Activated CD4-positive, alpha-beta memory T cell treated with anti-CD3 and anti-CD28 coated beads for 36 hours (primary cell): ENCODE data around the gene ADAMTSL3. TPM values are rescaled to one million over a fixed set of nuclear protein-coding genes. Genes with fewer than 3 reads are reported as not detected.

Experiments used
- CTCF ChIA-PET: fragments of 350-600 bp; sonication (Branson Sonifier 250); formaldehyde crosslinking; loops from one replicate; lab custom pipeline; 2021; ENCODE audit warnings: antibody characterized with exemption, inconsistent platforms; lab: Charles Lee
- POLR2A ChIA-PET: fragments of 350-600 bp; sonication (Branson Sonifier 250); formaldehyde crosslinking; loops from one replicate; lab custom pipeline; 2021; ENCODE audit warnings: antibody characterized with exemption; lab: Charles Lee
- DNase-seq: peaks from one replicate; pipeline ENCODE4 v3.0.0-alpha.2; 2020
- H3K27ac Mint-ChIP-seq: one replicate; pipeline ENCODE4 v1.8.0; 2021; ENCODE audit warnings: mixed read lengths
- H3K27me3 Mint-ChIP-seq: one replicate; pipeline ENCODE4 v1.8.0; 2021; ENCODE audit warnings: mixed read lengths
- H3K36me3 Mint-ChIP-seq: one replicate; pipeline ENCODE4 v1.8.0; 2021; ENCODE audit warnings: mixed read lengths
- H3K4me1 Mint-ChIP-seq: one replicate; pipeline ENCODE4 v1.8.0; 2021; ENCODE audit warnings: low read depth, mixed read lengths
- H3K4me3 Mint-ChIP-seq: one replicate; pipeline ENCODE4 v1.8.0; 2021; ENCODE audit warnings: mild to moderate bottlenecking, mixed read lengths
- H3K9me3 Mint-ChIP-seq: one replicate; pipeline ENCODE4 v1.8.0; 2021; ENCODE audit warnings: mixed read lengths
- intact Hi-C: fragments of 100-400 bp; cut with micrococcal nuclease; formaldehyde crosslinking; loops from one replicate; pipeline ENCODE4 v1.15.1; 2023
- total RNA-seq, 2 experiments: library from RNA; stranded (reverse); gene quantifications; one replicate each; pipeline ENCODE4 v1.2.3, GENCODE V29; 2021

Gene ADAMTSL3
- total RNA-seq, 2 experiments from 2014 or later: not detected

DNA sequence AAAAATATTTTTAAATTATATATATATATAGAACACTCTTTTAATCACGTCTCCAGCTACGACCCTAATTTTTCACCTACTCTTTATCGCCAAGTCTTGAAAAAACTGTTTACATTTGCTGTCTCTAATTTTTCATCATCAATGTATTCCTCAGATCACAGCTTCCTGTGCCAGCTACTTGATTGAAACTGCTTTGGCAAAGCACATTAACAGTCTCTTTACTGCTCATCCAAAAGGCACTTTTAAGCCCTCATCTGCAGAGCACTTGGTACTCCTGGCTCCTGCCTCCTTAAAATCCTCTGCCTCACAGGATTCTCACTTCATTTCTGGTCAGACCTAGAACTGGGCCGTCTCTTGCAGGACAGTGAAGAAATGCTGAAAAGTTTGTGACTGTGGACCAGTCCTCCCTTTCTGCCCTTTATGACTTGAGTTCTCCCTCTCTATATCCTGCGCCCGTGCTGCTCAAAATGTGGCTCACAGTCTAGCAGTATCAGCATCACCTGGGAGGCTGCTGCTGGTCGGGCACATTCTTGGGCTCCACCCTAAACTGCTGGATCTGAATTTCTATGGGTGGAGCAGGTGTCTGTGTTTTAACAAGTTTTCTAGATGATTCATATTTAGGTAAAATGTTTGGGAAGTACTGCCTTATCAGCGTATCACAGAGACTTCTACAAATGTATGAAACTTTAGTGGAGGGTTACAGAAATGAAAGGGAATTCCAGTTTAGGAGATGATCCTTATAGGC, 196.8 kb downstream of the ADAMTSL3 start:
- intact Hi-C loops: no loop called here
- Mint-ChIP-seq H3K36me3 (no peaks in the 10 kb centered on the region), H3K4me1 (no peaks in the 10 kb centered on the region), H3K27ac (no peak overlapping the region), H3K27me3 (peaks cover 2% of the 10 kb centered on the region), H3K9me3 (no peaks in the 10 kb centered on the region), H3K4me3 (no peak overlapping the region)
- DNase-seq: no peak
- ChIA-PET POLR2A (no interaction called here), CTCF (no interaction called here)

DNA sequence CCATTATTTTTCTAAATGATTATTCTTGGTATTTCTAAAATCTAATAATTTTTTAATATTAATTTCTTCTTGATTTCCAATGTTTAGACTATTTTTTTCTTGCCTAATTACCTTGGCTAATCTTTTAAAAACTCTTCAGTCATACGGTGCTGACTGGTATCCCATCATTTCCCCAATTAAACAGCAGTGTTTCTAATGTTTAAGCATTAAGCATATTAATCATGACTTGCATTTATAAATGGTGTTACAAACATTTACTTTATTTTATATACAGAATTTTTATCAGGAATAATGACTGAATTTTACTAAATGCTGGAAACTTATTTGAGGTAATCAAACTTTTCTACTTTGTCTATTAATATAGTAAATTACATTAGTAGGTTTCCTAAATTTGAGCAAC, 199.3 kb downstream of the ADAMTSL3 start:
- intact Hi-C loops: no loop called here
- Mint-ChIP-seq H3K9me3 (no peaks in the 10 kb centered on the region), H3K27me3 (peaks cover 5% of the 10 kb centered on the region), H3K27ac (no peak overlapping the region), H3K4me3 (no peak overlapping the region), H3K36me3 (no peaks in the 10 kb centered on the region), H3K4me1 (no peaks in the 10 kb centered on the region)
- no peak for DNase-seq
- ChIA-PET POLR2A (no interaction called here), CTCF (no interaction called here)

DNA sequence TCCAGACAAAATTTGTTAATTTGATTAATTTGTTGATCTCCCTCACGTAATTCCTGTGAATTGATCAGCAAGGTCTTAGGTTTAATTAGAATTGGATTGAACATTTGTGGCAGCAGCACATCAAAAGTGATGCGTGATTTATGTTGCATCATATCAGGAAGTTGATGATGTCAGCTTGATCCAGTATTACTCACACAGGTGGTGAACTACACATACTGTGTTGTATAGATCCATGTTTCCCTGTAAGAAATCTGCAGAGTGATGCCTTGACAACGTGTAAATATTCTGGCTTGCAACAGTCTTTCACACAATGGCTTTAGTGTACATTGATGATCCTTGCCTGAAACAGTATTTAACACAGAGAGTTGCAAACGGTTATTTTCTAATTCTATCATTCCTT, 200.4 kb downstream of the ADAMTSL3 start:
- POLR2A ChIA-PET: no interaction called here
- H3K36me3 Mint-ChIP-seq: no peaks in the 10 kb centered on the region

DNA sequence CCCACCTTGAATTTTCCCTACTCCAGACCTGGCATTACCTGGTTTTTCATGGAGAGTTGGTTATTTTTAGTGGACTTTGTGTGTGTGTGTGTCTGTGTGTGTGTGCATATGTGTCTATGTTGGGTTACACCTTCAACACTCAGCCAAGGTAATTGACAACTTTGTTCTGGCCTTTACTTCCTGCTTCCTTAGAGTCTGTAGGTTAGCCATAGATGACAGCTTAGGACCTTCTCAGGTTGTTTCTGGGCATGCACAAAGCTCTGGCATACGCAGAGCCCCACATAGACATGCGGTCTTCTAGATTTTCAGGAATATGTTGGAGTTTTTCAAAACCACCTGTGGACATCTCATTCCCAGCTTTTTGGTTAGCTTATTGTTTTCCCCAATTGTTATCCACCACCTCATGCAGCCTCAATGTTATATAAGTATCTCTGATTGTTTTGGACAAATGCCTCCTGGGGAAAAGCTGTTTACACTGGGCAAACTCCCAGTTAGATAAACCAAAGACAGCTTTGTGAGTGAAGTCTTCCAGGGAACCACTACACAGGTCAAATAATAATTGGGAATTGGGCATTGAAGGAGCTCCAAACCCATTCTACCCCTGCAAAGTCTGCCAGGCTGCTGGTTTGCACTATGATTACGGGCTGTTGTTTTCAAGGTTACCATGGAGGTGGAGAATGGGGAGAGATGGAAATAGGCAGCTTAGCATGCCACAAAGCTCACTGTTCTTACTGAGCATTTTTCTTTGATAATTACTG, 201.2 kb downstream of the ADAMTSL3 start:
- no peaks in the 10 kb centered on the region for H3K4me1 Mint-ChIP-seq
- POLR2A ChIA-PET: no interaction called here

More for the DNA sequence above, 200.4 kb downstream of the ADAMTSL3 start:
- CTCF ChIA-PET: no interaction called here
- Mint-ChIP-seq H3K27ac (no peak overlapping the region), H3K9me3 (no peaks in the 10 kb centered on the region), H3K4me3 (no peak overlapping the region), H3K27me3 (peaks cover 7% of the 10 kb centered on the region), H3K4me1 (no peaks in the 10 kb centered on the region)
- DNase-seq: no peak
- intact Hi-C loops: no loop called here

DNA sequence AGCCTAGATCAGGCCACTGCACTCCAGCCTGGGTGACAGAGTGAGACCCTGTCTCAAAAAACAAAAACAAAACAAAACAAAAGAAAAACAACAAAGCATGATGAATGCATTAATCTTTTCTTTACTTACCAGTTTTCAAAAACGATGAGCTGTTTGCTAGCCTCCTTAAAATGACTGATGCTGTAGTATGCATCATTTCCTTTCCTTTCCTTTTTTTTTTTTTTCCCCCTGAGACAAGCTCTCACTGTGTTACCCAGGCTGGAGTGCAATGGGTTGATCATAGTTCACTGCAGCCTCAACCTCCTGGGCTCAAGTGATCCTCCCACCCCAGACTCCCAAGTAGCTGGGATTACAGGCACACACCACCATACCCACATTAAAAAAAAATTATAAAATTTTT, 202.0 kb downstream of the ADAMTSL3 start:
- intact Hi-C loops: no loop called here
- Mint-ChIP-seq H3K27me3 (peaks cover 8% of the 10 kb centered on the region), H3K4me3 (no peak overlapping the region), H3K4me1 (no peaks in the 10 kb centered on the region), H3K36me3 (no peaks in the 10 kb centered on the region), H3K9me3 (no peaks in the 10 kb centered on the region), H3K27ac (no peak overlapping the region)
- ChIA-PET CTCF (no interaction called here), POLR2A (no interaction called here)
- DNase-seq: no peak

More for the DNA sequence above, 201.2 kb downstream of the ADAMTSL3 start:
- CTCF ChIA-PET: no interaction called here
- no peak overlapping the region for H3K27ac Mint-ChIP-seq
- H3K9me3 Mint-ChIP-seq: no peaks in the 10 kb centered on the region
- H3K27me3 Mint-ChIP-seq: peaks cover 8% of the 10 kb centered on the region
- H3K4me3 Mint-ChIP-seq: no peak overlapping the region
- intact Hi-C loops: no loop called here
- DNase-seq: no peak
- no peaks in the 10 kb centered on the region for H3K36me3 Mint-ChIP-seq

DNA sequence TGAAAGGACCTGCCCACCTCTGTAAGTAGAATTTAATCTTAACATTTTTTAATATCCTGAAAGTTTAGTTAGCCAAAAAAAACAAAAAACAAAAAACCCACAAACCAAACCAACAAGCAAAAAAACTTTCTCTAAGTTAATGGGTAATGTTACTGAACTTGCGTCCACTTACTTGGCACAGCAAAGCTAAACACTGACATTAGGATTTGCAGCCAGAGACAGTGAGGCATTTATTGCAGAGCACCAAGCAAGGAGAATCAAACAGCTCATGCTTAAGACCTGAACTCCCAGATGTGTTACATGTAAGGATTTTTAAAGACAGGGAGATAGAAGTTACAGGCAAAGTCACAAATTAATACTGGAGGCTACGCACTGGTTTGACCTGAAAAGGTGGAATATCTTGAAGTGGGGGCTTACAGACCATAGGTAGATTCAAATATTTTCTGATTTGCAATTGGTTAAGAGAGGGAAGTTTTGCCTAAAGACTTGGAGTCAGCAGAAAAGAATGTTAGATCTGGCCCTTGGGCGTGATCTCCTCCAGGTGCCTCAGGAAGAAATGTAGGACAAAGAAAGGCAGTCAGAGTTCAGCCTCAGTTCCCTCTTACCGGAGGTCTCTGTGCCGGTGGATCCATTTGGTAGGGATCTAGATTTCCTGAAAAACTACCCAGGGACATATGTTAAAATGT, 205.0 kb downstream of the ADAMTSL3 start:
- DNase-seq: no peak
- no peak overlapping the region for H3K27ac Mint-ChIP-seq
- intact Hi-C loops: no loop called here
- no peaks in the 10 kb centered on the region for H3K9me3 Mint-ChIP-seq
- H3K27me3 Mint-ChIP-seq: peaks cover 8% of the 10 kb centered on the region
- CTCF ChIA-PET: no interaction called here
- no peak overlapping the region for H3K4me3 Mint-ChIP-seq
- POLR2A ChIA-PET: no interaction called here
- H3K36me3 Mint-ChIP-seq: no peaks in the 10 kb centered on the region
- H3K4me1 Mint-ChIP-seq: no peaks in the 10 kb centered on the region

DNA sequence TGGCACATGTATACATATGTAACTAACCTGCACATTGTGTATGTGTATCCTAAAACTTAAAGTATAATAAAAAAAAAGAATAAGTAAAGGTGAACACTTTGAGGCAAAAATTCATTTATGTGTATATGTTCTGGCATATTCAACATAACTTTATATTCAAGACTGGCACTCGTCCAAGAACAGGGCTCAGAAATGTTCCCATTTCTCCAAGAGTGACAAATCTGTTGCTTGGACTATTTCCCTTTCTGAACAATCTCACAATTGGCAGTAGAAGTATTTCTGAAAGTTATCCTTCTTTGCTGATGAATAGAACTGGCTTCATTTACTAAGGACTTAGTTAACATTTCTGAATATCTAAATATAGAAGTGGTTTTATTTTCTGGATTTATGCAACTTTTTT, 212.8 kb downstream of the ADAMTSL3 start:
- no peaks in the 10 kb centered on the region for H3K4me1 Mint-ChIP-seq
- H3K9me3 Mint-ChIP-seq: no peaks in the 10 kb centered on the region
- ChIA-PET POLR2A (no interaction called here), CTCF (no interaction called here)
- no peak overlapping the region for H3K4me3 Mint-ChIP-seq
- DNase-seq: no peak
- intact Hi-C loops: no loop called here
- no peaks in the 10 kb centered on the region for H3K36me3 Mint-ChIP-seq
- no peak overlapping the region for H3K27ac Mint-ChIP-seq
- no peaks in the 10 kb centered on the region for H3K27me3 Mint-ChIP-seq

DNA sequence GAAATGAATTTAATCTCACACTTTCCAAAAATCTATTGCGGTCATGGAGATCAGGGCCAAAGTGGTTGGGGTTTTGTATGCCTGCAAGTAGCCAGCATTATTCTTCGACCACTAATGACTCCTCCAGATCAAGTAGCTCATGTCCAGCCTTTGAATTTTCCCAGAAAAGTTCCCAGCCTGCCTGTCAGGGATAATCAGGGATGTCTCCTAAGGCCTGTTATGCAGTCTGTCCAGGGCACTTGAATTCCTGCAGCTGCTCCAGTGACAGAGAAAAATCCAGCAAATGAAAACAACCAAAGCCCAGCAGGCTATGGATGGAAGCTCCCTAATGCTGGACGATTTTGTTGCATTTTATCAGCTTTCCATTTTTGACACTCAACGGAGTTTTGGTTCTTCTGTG, 215.4 kb downstream of the ADAMTSL3 start:
- POLR2A ChIA-PET: no interaction called here

DNA sequence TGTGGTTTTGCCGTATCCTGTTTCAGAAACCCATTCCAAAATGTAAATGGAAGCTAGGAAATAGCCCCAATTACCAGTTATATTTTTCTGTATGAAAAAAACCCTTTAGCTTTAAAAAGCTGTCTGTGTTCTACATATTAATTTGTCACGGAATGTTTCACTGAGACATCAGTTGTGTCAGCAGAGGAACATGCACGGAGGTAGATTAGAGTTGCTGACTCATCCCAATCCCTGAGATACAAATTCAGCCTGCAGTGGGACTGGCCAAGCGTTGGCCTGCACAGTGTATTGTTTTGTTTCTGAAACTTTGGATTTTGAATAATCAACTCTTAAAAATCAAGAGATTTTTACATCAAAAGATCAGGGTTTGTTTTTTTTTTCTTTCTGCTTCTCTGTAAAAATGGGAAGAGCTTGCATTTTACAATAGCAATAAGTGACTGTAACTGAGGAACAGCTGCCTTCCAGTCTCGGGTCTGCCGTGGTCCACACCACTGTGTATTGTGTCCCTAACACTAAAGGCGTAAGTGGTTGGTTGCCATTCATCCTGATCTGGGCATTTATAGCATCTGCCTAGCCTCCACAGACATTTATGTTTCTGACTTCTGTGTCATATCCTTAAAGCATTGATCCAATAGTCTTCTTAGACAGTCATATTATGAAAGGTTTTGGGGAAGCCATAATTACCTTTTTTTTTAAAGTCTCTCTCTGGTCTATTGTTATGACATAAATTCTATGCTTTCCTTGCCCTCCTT, 218.1 kb downstream of the ADAMTSL3 start:
- ChIA-PET CTCF (no interaction called here), POLR2A (no interaction called here)
- H3K36me3 Mint-ChIP-seq: no peaks in the 10 kb centered on the region
- H3K9me3 Mint-ChIP-seq: no peaks in the 10 kb centered on the region
- H3K4me1 Mint-ChIP-seq: no peaks in the 10 kb centered on the region
- H3K27ac Mint-ChIP-seq: no peak overlapping the region
- intact Hi-C loops: no loop called here
- DNase-seq: no peak
- H3K27me3 Mint-ChIP-seq: peaks cover 3% of the 10 kb centered on the region
- no peak overlapping the region for H3K4me3 Mint-ChIP-seq

More for the DNA sequence above, 215.4 kb downstream of the ADAMTSL3 start:
- no peak overlapping the region for H3K4me3 Mint-ChIP-seq
- H3K27me3 Mint-ChIP-seq: no peaks in the 10 kb centered on the region
- no peaks in the 10 kb centered on the region for H3K9me3 Mint-ChIP-seq
- CTCF ChIA-PET: no interaction called here
- H3K4me1 Mint-ChIP-seq: no peaks in the 10 kb centered on the region
- no peak overlapping the region for H3K27ac Mint-ChIP-seq
- no peaks in the 10 kb centered on the region for H3K36me3 Mint-ChIP-seq
- DNase-seq: no peak
- intact Hi-C loops: no loop called here

DNA sequence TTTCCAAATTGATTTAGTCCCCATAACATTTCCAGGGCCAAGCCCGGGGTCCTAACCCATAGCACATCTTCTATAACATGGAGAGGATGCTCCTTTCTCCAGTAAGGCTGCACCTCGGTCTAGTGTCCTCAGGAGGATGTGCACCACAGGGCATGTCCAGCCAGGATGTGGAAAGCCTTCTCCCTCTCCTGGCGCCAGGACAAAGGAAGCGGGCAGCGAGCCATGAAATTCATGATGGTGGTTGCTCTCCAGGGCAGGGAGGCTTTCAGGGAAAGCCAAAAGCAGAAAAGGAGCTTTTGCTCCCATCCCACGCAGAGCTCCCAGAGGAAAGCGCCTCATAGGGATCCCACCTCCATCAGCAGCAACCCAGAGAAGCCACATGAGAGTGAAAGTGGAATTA, 220.0 kb downstream of the ADAMTSL3 start:
- intact Hi-C loops: no loop called here
- no peak overlapping the region for H3K27ac Mint-ChIP-seq
- no peak overlapping the region for H3K4me3 Mint-ChIP-seq
- H3K9me3 Mint-ChIP-seq: no peaks in the 10 kb centered on the region
- H3K36me3 Mint-ChIP-seq: no peaks in the 10 kb centered on the region
- H3K27me3 Mint-ChIP-seq: peaks cover 3% of the 10 kb centered on the region
- CTCF ChIA-PET: no interaction called here
- DNase-seq: no peak
- H3K4me1 Mint-ChIP-seq: no peaks in the 10 kb centered on the region
- POLR2A ChIA-PET: no interaction called here

DNA sequence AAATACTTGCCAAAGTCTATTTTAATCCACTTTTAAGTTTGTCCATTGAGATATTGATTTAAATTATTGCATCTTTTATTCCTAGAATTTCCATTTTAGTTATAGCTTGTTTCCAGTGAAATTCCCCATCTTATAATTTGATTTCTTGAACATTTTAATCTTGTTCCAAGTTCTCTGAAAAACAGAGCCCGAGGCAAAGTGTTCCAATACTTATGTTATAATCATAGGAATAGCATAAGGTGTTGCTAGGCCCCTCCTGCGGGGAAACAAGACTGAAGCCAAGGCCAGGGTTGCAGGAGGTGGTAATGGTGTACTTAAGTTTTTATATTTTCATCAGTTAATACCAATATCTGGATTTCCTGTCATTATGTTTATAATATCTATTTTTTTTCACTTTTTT, 226.6 kb downstream of the ADAMTSL3 start:
- H3K4me3 Mint-ChIP-seq: no peak overlapping the region
- POLR2A ChIA-PET: no interaction called here
- DNase-seq: no peak
- CTCF ChIA-PET: no interaction called here
- peaks cover 1% of the 10 kb centered on the region for H3K27me3 Mint-ChIP-seq
- H3K27ac Mint-ChIP-seq: no peak overlapping the region
- no peaks in the 10 kb centered on the region for H3K36me3 Mint-ChIP-seq
- no peaks in the 10 kb centered on the region for H3K4me1 Mint-ChIP-seq
- intact Hi-C loops: no loop called here
- no peaks in the 10 kb centered on the region for H3K9me3 Mint-ChIP-seq

DNA sequence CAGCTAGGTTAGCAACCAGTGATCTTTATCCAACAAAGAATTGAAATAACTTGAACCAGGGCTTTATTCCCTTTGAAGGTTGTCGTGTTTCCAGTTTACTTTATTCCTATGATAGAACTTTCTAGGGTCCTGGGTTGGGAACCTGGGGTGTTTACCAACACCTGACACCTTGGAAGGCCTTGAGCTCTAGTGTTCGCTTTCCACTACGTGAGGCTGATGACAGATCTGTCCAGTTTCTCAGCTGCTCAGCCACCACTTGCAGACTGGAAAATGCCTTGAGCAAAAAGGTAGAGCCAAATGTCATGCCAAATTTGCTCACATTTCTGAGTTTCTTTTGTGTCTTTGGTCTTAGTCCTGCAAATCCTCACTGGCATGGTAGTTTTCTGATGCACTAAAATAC, 227.2 kb downstream of the ADAMTSL3 start:
- no peaks in the 10 kb centered on the region for H3K4me1 Mint-ChIP-seq
- H3K27ac Mint-ChIP-seq: no peak overlapping the region
- ChIA-PET CTCF (no interaction called here), POLR2A (no interaction called here)
- H3K9me3 Mint-ChIP-seq: no peaks in the 10 kb centered on the region
- no peak overlapping the region for H3K4me3 Mint-ChIP-seq
- DNase-seq: no peak
- intact Hi-C loops: no loop called here
- no peaks in the 10 kb centered on the region for H3K36me3 Mint-ChIP-seq
- H3K27me3 Mint-ChIP-seq: peaks cover 1% of the 10 kb centered on the region
